Measurements from ENCODE around the gene SLAMF6.
"Not testable (repeated sequence)": the region's sequence is repeated elsewhere in the genome, so short reads cannot be mapped to it uniquely, and the experiment has no call there.

The SLAMF6 gene

DNA sequence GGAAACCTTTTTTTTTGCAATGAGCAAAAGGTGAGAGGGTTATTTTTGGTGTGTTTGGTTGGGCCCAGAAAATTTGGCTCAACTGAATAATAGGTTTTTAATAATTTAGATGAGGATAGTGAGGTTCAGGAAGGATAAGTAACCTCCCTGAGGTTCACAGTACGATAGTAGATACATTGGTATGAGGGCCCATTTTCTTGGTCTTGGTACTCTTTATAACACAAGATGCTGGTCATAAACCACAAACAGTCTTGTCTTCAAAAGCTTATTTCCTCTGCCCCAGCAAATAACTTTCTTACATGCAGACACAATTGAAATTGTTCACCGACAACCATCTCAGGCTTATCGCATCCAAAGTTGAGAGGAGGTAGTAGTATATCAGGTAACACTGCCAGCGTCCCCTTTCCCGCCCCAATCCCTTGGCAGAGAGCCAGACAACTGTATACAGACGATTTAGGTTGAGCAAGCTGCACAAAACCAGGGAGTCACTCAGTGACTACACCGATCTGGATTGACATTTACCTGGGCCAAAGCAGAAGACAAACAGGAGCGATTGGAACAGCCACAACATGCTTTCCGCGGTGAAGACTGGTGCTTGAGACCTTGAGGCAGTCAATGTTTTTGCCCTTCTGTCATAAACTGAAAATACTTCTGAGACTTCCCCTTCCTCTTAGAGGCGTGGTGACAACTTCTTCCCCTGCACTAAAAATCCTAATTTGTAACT lies at the start of gene SLAMF6:
SLAMF6 (minus strand) TSS at position 634 of the 724 bp plus-strand sequence; CDS start at position 571, 63 bp downstream.
- DNase-seq, result peak; percentile 66

DNA sequence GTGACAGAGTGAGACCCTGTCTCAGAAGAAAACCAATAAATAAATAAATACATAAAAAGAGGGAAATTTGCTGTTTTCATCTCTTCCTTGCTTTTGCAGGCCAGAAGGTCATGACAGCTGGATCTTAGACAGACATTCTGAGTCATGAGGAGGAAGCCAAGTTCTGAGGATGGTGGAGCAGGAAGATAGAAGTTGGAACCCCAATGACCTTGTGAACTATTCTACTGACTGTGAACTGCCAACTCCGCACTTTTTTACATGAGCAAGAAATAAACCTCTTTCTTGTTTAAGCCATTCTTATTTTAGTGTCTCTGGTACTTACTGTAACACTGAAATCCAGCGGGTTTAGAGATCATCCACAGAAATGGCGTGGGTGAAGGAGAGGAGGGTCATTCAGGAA lies 47.8 kb upstream of the SLAMF6 start:
- DNase-seq, result no peak

DNA sequence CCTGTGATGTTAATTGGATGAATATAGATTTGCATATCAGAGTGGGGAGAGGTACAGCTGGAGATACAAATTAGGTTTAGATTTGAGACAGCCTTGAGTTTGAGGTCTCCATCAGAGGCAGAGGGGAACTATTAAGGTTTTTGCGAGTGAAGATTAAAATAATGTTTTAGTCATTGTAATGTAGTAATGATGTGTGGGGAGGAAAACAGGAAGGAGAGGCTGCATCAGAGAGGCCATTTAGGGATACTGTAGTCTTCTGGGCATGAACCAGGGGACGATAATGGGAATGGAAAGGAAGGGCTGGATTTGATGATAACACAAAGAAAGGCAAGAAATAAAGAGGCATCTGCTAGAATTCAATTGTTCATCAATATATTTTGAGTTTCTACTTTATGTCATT lies 46.8 kb upstream of the SLAMF6 start:
- no peak for DNase-seq

- DNase-seq, result peak; percentile 88
These were observed 45.0 kb upstream of the SLAMF6 start for GRCh38 chr1:160567858-160568682.

GRCh38 chr1:160567341-160567740 lies 44.3 kb upstream of the SLAMF6 start:
- DNase-seq, result no peak

DNA sequence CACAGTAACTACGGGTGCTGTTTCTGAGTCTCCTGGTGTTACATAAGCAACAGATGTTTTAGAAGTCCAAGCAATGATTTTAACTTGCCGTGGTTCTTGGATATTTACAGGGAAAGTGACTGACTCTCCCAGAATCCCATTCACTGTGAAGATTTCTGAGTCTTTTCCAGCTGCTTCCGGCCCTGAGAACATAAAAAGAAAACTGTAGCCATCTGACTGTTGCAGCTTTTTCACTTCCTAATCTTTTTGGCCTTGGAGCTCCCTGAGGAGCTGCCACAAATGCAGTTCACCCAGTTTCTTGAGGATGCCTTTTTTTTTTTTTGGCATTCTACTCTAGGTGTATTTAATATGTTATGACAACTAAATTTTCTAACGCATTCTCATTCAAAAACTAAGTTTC lies 42.5 kb upstream of the SLAMF6 start:
- no peak for DNase-seq

DNA sequence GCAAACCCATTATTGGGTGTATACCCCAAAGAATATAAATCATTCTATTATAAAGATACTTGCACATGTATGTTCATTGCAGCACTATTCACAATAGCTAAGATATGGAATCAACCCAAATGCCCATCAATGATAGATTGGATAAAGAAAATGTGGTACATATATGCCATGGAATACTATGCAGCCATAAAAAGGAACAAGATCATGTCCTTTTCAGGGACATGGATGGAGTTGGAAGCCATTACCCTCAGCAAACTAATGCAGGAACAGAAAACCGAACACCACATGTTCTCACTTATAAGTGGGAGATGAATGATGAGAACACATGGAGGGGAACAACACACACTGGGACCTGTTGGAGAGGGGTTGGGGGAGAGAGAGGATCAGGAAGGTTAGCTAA lies 40.2 kb upstream of the SLAMF6 start:
- DNase-seq, result not testable (repeated sequence)

DNA sequence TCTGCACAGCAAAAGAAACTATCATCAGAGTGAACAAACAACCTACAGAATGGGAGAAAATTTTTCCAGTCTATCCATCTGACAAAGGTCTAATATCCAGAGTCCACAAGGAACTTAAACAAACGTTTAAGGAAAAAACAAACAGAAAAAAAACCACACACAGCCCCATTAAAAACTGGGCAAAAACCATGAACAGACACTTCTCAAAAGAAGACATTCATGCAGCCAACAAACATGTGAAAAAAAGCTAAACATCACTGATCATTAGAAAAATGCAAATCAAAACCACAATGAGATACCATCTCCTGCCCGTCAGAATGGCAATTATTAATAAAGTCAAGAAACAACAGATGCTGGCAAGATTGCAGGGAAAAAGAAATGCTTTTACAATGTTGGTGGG lies 39.7 kb upstream of the SLAMF6 start:
- not testable (repeated sequence) for DNase-seq

DNA sequence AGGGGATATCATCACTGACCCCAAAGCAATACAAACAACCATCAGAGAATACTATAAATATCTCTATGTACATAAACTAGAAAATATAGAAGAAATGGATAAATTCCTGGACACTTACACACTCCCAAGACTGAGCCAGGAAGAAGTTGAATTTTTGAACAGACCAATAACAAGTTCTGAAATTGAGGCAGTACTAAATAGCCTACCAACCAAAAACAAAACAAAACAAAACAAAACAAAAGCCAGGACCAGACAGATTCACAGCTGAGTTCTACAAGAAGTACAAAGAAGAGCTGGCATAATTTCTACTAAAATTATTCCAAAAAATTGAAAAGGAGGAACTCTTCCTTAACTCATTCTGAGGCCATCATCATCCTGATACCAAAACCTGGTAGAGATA lies 37.8 kb upstream of the SLAMF6 start:
- DNase-seq, result no peak

- DNase-seq, result no peak
These were observed 37.1 kb upstream of the SLAMF6 start for GRCh38 chr1:160560045-160560705.

DNA sequence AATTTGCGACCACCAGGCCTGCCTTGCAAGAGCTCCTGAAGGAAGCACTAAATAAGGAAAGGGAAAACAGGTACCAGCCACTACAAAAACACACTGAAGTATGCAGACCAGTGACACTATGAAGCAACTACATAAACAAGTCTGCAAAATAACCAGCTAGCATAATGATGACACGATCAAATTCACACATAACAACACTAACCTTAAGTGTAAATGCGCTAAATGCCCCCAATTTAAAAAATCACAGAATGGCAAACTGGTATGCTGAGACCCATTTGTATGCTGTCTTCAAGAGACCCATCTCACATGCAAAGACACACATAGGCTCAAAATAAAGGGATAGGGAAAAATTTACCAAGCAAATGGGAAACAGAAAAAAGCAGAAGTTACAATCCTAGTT lies 36.4 kb upstream of the SLAMF6 start:
- not testable (repeated sequence) for DNase-seq

- DNase-seq, result no peak
These were observed 35.8 kb upstream of the SLAMF6 start for GRCh38 chr1:160558660-160559380.

- no peak for DNase-seq
These were observed 30.7 kb upstream of the SLAMF6 start for GRCh38 chr1:160553778-160554177.

GRCh38 chr1:160552425-160552824 lies 29.4 kb upstream of the SLAMF6 start:
- no peak for DNase-seq

DNA sequence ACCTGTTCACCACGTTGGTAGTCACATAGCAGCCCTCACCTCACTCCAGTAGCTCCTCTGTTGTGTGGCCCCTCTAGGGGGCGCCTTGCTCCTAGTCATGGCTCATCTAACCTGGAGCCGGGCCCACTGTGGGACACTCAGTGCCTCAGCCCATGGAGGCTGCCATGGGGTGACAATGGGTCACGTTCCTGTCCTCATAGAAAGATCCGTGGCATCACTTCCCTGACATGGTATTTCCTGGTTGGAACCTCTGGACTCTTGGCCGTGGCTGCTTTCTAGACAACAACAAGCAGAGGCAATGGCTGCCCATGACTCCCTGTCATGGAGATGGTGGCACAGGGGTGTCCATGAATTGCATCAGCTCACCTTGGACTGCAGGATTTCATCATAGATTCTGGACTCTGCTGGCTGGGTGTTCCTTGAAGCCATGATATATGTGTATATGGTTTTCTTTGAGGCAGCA lies 27.5 kb upstream of the SLAMF6 start:
- peak; percentile 60 for DNase-seq

- no peak for DNase-seq
These were observed 26.6 kb upstream of the SLAMF6 start for GRCh38 chr1:160549665-160550006.

DNA sequence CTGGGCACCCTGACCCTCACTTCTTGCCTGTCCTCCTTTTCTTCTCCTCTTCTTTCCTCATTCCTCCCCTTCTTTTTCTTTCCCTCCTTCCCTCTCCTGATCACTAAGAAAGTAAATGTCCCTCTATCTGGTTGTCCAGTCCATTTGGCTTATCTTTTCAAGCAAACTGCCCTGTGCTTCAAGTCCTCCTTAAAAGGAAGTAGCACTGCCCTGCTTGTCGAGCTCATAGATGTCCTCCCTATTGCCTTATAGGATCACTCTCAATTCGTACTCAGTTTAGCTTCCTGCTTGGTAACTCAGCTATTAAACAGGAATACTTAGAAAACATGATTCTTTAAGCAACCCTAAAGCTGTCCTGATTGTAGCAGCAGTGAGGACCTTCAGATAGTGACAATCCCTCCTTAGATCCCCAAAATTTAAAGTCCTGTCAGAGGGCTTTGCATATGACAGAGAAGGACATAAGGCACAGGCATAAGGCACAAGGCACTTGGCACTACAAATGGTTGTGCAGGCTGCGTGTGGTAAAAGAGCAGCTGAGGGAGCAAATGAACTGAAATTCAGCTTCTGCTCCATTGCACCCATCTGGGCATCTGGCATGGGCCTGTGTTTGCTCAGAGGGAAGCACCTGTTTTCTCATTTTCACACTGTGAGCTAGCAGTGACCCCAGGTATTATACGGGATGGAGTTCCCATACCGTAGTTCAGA lies 26.1 kb upstream of the SLAMF6 start:
- DNase-seq, result no peak

DNA sequence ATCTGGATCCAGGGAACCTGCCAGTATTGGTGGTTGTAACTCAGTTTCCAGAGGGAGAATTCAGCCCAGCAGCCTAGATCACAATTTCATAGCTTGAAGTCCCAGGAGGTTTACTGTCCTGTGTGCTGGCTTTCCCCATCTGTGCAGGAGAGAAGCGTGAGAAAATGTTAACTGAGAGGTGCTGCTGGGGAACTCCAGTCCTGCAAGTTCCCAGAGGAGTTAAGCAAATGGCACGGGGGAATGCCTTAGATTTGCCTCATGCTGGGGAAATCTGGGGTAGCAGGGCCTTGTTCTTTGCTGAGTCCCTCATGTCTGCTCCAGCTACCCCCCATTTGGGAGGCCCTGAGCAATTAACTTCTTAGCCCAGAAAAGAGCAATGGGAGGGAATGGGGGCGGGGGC lies 25.1 kb upstream of the SLAMF6 start:
- DNase-seq, result no peak

DNA sequence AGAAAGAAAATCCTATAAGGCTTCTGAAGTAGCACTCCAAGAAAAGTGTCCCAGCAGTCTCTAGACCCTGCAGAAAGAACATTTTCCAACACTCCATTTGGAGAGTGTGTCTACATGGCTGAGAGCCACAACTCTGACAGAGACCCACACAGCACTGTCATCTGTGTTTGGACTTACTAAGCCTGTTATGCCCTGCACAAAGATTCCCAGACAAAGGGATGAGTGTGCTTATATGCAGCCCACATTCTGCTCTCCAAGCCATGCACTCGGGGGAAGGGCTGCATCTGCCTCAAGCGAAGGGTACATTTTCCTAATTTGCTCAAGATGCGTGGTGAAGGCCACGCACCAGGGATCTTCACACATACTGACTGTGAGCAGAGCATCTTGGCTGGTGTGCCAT lies 24.4 kb upstream of the SLAMF6 start:
- DNase-seq, result no peak

DNA sequence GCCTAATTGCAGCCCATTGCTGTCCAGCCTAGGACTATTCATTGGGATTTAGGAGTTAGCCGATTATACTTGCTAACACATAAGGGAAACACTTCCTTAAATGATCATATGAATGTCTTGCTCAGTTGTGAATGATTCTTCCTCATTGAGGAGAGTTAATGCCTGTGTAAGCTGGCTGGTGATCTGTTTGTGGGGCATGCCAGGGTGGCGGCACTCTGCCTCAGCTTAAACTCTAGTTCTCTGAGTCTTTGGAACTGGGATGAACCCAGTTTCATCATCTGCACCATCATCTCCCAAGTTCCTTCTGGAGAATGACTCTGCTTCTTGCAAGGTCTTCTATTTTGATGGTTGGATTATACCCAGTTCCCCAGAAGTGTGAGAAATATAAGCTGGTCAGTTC lies 23.9 kb upstream of the SLAMF6 start:
- no peak for DNase-seq

DNA sequence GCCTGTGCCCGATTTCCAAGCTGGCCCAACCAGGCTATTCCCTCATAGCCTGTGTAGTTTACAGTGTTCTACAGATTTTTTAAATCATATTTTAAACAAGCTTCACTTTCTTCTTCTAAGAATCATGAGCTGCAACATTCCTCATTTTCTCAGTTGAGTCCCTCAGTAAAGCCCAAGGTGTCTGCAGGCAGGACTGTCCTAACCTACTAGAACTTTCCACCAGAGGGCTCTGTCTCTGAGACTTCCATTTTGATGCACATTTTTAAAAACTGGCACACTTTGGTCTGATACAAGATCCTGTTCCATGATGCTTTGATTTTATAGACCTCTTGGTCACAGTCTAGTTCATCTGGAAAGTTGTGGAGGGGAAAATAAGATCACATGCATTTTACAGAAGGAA lies 21.6 kb upstream of the SLAMF6 start:
- DNase-seq, result peak; percentile 58

DNA sequence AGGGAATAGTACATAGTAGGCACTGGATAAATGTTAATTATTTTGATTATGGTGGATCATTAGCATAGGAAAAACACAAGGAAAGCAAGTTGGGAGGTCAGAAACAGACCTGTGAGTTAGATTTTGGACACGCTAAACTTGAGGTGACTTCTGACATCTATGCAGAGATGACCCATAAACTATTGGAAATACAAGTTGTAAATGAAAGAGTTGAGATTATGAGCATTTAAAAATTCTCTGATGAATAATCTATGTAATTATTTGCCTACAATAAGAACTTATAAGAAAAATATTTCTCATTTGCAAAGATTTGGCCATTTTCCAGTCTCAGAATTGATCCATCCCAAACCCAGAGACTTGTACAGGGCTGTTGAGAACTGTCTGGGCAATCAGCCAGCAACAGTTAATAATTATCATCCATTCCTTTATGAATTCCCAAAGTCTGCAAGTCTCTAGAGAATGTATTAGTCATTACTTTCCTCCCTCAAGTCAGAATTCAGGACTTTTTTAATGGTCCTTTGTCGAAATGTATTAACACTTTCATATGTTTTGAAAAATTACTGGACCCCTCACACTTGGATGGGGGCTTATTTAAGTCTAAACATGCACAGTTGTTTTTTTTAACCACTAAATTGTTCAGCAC lies 19.4 kb upstream of the SLAMF6 start:
- DNase-seq, result no peak
